Endothelial cell (in vitro differentiated cells): Measurements from ENCODE around the gene ITSN2. TPM values are rescaled to one million over a fixed set of nuclear protein-coding genes. Genes with fewer than 3 reads are reported as not detected.

Experiments
- DNase-seq: peaks from one replicate; pipeline ENCODE4 v3.0.0; 2021; ENCODE audit warnings: low spot score
- H3K27ac Mint-ChIP-seq: one replicate; pipeline ENCODE4 v1.8.0; 2021; ENCODE audit warnings: mixed read lengths, inconsistent platforms; ENCODE audit not compliant: unreplicated experiment
- H3K27me3 Mint-ChIP-seq: one replicate; pipeline ENCODE4 v1.8.0; 2021; ENCODE audit warnings: mild to moderate bottlenecking, moderate library complexity, mixed read lengths, inconsistent platforms; ENCODE audit not compliant: unreplicated experiment
- H3K36me3 Mint-ChIP-seq: one replicate; pipeline ENCODE4 v1.8.0; 2021; ENCODE audit warnings: mild to moderate bottlenecking, low read depth, mixed read lengths, inconsistent platforms; ENCODE audit not compliant: unreplicated experiment
- H3K4me1 Mint-ChIP-seq: one replicate; pipeline ENCODE4 v1.8.0; 2021; ENCODE audit warnings: mild to moderate bottlenecking, mixed read lengths, inconsistent platforms; ENCODE audit not compliant: unreplicated experiment
- H3K4me3 Mint-ChIP-seq: one replicate; pipeline ENCODE4 v1.8.0; 2021; ENCODE audit warnings: mild to moderate bottlenecking, mixed read lengths, inconsistent platforms; ENCODE audit not compliant: unreplicated experiment
- H3K9me3 Mint-ChIP-seq: one replicate; pipeline ENCODE4 v1.8.0; 2021; ENCODE audit warnings: mixed read lengths, inconsistent platforms; ENCODE audit not compliant: unreplicated experiment
- total RNA-seq: library from RNA; stranded (reverse); fragmentation: NEBNext Ultra II Directional; extraction: Animal tissue kit (Norgen Biotek cat#: 25700); gene quantifications from one replicate; pipeline ENCODE4 v1.2.1, GENCODE V29; 2021; ENCODE audit not compliant: unreplicated experiment
- TF ChIP-seq, protein P1 (sequence below): fragments of 200-600 bp; sonication (generic); IDR thresholded peaks from one replicate; pipeline ENCODE4 v1.5.0; 2021; ENCODE audit warnings: antibody characterized with exemption; ENCODE audit not compliant: unreplicated experiment

Gene ITSN2
- total RNA-seq, 1 donor from 2014 or later = 73.3 TPM

DNA sequence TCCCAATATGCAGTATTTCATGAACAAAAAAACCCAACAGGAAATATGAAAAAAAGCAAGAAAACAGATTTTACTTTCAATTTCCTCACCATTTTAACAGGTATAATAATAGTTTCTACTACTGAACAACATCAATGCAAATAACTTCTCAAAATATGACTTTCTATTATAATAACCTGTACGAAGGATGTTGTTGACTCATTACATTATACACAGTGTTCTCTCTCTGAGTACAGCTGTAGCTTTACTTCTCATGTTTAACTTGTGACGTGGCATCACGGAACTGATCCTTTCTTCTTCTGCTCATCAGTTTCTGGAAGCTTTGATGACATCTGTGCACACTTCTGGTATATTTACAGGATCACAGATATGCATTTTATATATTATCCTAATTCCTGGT, 145.5 kb downstream of the ITSN2 start:
- no peak for DNase-seq
- H3K9me3 Mint-ChIP-seq = no peaks in the 10 kb centered on the region
- peaks cover 3% of the 10 kb centered on the region for H3K27me3 Mint-ChIP-seq
- H3K36me3 Mint-ChIP-seq = peaks cover 50% of the 10 kb centered on the region
- H3K4me1 Mint-ChIP-seq = peaks cover 5% of the 10 kb centered on the region
- TF ChIP-seq, protein P1, sequence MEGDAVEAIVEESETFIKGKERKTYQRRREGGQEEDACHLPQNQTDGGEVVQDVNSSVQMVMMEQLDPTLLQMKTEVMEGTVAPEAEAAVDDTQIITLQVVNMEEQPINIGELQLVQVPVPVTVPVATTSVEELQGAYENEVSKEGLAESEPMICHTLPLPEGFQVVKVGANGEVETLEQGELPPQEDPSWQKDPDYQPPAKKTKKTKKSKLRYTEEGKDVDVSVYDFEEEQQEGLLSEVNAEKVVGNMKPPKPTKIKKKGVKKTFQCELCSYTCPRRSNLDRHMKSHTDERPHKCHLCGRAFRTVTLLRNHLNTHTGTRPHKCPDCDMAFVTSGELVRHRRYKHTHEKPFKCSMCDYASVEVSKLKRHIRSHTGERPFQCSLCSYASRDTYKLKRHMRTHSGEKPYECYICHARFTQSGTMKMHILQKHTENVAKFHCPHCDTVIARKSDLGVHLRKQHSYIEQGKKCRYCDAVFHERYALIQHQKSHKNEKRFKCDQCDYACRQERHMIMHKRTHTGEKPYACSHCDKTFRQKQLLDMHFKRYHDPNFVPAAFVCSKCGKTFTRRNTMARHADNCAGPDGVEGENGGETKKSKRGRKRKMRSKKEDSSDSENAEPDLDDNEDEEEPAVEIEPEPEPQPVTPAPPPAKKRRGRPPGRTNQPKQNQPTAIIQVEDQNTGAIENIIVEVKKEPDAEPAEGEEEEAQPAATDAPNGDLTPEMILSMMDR = no peak
- no peak overlapping the region for H3K27ac Mint-ChIP-seq
- H3K4me3 Mint-ChIP-seq = no peak overlapping the region

DNA sequence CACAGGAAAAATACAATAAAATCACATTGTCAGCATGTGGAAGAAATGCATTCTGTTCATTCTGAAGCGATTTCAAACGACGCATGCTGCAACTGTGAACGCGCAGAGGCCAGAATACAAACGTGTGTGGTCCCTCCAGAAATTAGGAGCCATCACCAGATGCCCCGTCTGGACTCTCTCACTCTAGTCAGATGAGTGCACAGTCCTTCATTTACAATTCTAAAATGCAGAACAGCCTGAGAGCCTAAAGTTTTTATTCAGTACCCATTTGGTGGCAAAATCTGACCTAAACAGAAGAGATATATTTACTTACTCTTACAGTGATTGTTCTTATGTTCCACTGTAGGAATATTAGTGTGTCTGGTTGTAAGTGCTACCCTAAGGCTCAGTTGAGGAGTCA, 148.9 kb downstream of the ITSN2 start:
- peaks cover 65% of the 10 kb centered on the region for H3K36me3 Mint-ChIP-seq
- H3K4me1 Mint-ChIP-seq = peaks cover 23% of the 10 kb centered on the region
- DNase-seq = no peak
- TF ChIP-seq, protein P1 = no peak
- peaks cover 15% of the 10 kb centered on the region for H3K27me3 Mint-ChIP-seq
- H3K27ac Mint-ChIP-seq = no peak overlapping the region
- peak overlapping the region; percentile 71 for H3K4me3 Mint-ChIP-seq
- H3K9me3 Mint-ChIP-seq = no peaks in the 10 kb centered on the region

DNA sequence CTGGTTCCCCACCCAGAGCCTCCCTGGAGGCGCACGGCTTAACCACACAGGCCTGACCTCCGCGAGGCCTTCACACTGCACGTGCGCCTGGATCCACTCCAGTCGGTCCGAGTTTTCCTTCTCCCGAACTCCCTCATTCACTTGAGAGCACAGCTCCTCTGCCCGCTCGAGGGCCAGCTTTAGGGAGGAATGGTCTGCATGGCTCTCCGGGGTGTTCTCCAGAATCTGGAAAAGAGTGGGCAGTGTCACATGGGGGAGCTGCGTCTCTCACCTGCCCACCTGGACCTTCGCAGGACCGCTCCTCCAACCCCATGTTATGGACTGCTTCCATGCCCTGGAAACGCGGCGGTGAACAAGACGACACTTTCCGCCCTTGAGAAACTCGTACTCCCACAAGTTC, 149.6 kb downstream of the ITSN2 start:
- H3K27ac Mint-ChIP-seq = no peak overlapping the region
- H3K4me3 Mint-ChIP-seq = peak overlapping the region; percentile 71
- H3K36me3 Mint-ChIP-seq = peaks cover 64% of the 10 kb centered on the region
- peaks cover 15% of the 10 kb centered on the region for H3K27me3 Mint-ChIP-seq
- TF ChIP-seq, protein P1 = no peak
- no peaks in the 10 kb centered on the region for H3K9me3 Mint-ChIP-seq
- peaks cover 27% of the 10 kb centered on the region for H3K4me1 Mint-ChIP-seq
- no peak for DNase-seq

- no peak overlapping the region for H3K27ac Mint-ChIP-seq
These were observed 150.3 kb downstream of the ITSN2 start for GRCh38 chr2:24210106-24210455.

DNA sequence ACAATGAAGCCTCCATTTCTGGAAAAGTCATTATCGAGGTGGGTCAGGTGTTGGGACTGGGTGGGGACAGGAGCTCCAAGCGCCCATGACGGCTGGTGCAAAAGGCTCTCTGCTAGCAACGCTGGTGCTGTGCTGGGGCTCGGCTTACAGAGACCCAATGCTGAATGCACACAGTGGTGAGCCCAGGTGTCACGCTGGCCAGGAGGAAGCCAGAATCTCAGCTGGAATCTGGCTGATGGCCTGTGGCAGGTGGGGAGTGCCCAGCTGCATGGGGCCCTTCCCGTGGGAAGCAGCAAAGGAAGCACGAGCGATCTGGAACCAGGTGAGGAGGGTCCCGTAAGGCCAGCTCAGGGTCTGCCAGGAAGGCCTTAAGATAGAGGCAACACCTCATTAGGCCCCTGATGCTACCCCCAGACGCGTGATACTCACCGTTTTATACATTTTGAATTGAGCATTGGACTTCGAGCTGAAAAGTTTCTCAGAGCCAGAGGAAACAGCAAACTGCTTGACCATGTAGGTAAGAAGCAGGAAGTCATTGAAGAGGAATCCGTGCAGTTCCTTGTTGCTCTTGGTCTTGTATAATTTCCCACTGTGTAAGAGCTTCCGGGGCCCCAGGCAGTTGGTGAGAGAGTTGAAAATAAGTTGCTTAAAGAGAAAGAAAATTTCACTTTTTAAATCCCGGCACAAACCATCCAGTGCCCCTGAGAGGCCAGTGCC, 150.8 kb downstream of the ITSN2 start:
- TF ChIP-seq, protein P1 = no peak
- Mint-ChIP-seq H3K4me3 (peak overlapping the region; percentile 69), H3K4me1 (peaks cover 27% of the 10 kb centered on the region), H3K27ac (no peak overlapping the region), H3K27me3 (peaks cover 18% of the 10 kb centered on the region), H3K36me3 (peaks cover 68% of the 10 kb centered on the region), H3K9me3 (no peaks in the 10 kb centered on the region)
- no peak for DNase-seq

More at GRCh38 chr2:24210106-24210455, 150.3 kb downstream of the ITSN2 start:
- Mint-ChIP-seq H3K9me3 (no peaks in the 10 kb centered on the region), H3K4me1 (peaks cover 27% of the 10 kb centered on the region), H3K4me3 (peak overlapping the region; percentile 6), H3K27me3 (peaks cover 18% of the 10 kb centered on the region), H3K36me3 (peaks cover 68% of the 10 kb centered on the region)
- TF ChIP-seq, protein P1 = no peak
- DNase-seq = no peak
